Rectal smooth muscle tissue (tissue), 1 donor: Measurements from ENCODE around the gene LANCL1.

Source experiments
- H3K27ac ChIP-seq: one replicate; pipeline ENCODE4 v1.7.0; 2013; ENCODE audit warnings: low read depth, low read length, inconsistent platforms
- H3K27me3 ChIP-seq: one replicate; pipeline ENCODE4 v1.7.0; 2013; ENCODE audit warnings: low read length; ENCODE audit not compliant: control insufficient read depth, insufficient read depth
- H3K36me3 ChIP-seq: one replicate; pipeline ENCODE4 v1.7.0; 2013; ENCODE audit warnings: low read length; ENCODE audit not compliant: control insufficient read depth, insufficient read depth
- H3K4me1 ChIP-seq: one replicate; pipeline ENCODE4 v1.7.0; 2013; ENCODE audit warnings: low read length; ENCODE audit not compliant: control insufficient read depth, insufficient read depth
- H3K4me3 ChIP-seq: one replicate; pipeline ENCODE4 v1.7.0; 2013; ENCODE audit warnings: low read length
- H3K9ac ChIP-seq: one replicate; pipeline ENCODE4 v1.7.0; 2013; ENCODE audit warnings: low read length

The LANCL1 gene, protein sequence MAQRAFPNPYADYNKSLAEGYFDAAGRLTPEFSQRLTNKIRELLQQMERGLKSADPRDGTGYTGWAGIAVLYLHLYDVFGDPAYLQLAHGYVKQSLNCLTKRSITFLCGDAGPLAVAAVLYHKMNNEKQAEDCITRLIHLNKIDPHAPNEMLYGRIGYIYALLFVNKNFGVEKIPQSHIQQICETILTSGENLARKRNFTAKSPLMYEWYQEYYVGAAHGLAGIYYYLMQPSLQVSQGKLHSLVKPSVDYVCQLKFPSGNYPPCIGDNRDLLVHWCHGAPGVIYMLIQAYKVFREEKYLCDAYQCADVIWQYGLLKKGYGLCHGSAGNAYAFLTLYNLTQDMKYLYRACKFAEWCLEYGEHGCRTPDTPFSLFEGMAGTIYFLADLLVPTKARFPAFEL

GRCh38 chr2:210476194-210477128 lies at the start of gene LANCL1:
TSS of gene LANCL1 (minus strand) at chr2:210476759. CDS start at chr2:210476396, 363 bp downstream.
- Histone ChIP-seq H3K27ac (peak within 1 kb of the TSS; percentile 81), H3K9ac (peak within 1 kb of the TSS; percentile 56), H3K36me3 (peaks cover 3% of the 10 kb centered on the region), H3K4me3 (peak within 1 kb of the TSS; percentile 95), H3K4me1 (peaks cover 8% of the 10 kb centered on the region), H3K27me3 (no peaks in the 10 kb centered on the region)

- Histone ChIP-seq H3K4me1 (no peaks in the 10 kb centered on the region), H3K27me3 (no peaks in the 10 kb centered on the region), H3K27ac (no peak overlapping the region), H3K36me3 (no peaks in the 10 kb centered on the region), H3K9ac (no peak overlapping the region), H3K4me3 (no peak overlapping the region)
These were observed 48.0 kb upstream of the LANCL1 start for GRCh38 chr2:210524533-210524932.

DNA sequence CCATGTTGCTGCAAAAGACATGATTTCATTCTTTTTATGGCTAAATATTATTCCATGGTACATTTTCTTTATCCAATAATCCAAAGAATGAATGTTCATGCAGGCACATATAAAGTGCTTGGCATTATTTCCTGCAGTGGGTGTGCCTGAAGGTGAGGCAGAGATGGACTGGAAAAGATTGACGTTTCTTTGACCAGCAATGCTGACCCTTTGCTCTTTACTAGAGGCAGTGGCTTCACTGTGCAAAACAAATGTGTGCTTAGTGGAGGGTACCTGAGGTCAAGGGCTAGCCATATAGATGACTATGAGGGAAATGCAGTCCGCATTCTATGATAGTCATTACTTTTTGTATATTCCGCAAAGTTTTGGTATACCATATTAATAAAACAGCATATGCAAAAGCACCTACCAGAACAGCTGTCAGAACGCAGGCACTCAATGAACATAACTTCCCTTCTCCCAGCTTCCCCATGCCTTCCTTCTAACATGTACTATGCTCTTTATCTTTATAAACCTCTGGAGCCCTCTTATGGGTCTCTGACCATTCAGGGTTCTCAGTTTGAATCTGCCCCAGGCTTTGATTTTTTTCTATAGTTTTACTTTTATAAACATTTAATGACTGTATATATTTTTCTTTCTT lies 47.2 kb upstream of the LANCL1 start:
- no peaks in the 10 kb centered on the region for H3K4me1 ChIP-seq
- H3K27ac ChIP-seq = no peak overlapping the region
- no peaks in the 10 kb centered on the region for H3K36me3 ChIP-seq
- no peaks in the 10 kb centered on the region for H3K27me3 ChIP-seq
- no peak overlapping the region for H3K9ac ChIP-seq
- H3K4me3 ChIP-seq = no peak overlapping the region

DNA sequence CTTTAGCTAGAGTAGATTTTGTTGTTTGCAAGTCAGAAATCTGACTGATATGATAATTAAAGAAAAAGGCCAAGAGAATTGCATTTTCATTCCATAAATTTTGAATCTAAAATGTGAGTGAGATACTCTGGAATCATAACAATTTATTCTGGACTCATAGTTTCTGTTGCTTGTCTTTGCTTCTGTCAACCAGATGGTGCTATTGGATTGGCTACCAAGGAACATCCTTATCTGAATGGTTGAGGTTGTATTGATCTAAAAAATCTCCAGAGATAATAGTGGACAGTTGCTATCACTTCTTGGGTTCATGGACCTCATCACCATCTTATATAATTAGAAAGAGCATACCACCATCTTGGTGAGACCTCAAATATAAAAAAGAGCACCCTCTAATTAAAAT lies 45.8 kb upstream of the LANCL1 start:
- H3K27me3 ChIP-seq = no peaks in the 10 kb centered on the region
- no peak overlapping the region for H3K9ac ChIP-seq
- H3K4me1 ChIP-seq = no peaks in the 10 kb centered on the region
- no peak overlapping the region for H3K4me3 ChIP-seq
- H3K27ac ChIP-seq = no peak overlapping the region
- no peaks in the 10 kb centered on the region for H3K36me3 ChIP-seq

DNA sequence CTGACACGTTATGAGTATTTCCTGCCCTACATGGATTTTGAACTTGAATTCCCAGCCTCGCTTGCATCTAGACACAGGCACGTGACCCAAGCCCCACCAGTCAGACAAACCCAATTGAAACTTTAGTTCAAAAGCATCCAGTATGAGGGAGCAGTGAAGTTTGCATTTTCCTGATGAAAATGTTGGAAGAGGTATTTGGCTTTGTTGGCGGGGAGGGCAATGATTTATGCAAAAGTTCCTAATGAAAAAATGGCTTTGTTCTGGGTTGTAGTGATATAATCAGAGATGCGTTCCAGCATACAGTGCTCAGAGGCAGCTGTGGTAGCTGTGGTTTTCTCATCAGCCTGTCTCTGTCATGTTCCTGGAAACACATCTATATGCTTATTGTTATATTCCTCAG lies 43.0 kb upstream of the LANCL1 start:
- H3K27ac ChIP-seq = no peak overlapping the region
- H3K9ac ChIP-seq = no peak overlapping the region
- no peak overlapping the region for H3K4me3 ChIP-seq
- H3K36me3 ChIP-seq = no peaks in the 10 kb centered on the region
- no peaks in the 10 kb centered on the region for H3K27me3 ChIP-seq
- H3K4me1 ChIP-seq = no peaks in the 10 kb centered on the region

DNA sequence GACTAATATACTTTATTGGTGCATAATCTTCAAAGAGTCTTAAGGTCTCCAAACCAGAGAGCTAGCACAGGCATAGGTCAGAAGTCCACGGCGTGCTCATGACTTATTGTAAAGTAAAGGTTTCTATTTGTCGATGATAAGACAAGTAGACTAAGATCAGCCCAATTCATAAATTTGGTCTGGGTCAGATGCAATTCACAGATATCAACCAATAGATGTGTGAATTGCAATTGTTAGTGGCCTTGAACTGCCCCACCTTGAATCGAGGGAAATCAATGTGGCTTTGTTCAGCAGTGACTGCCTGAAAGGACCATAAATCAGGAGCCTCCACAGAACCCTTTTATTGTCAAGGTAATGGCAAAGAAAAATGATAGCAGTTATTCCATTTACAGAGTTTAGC lies 40.7 kb upstream of the LANCL1 start:
- Histone ChIP-seq H3K36me3 (no peaks in the 10 kb centered on the region), H3K4me3 (no peak overlapping the region), H3K4me1 (no peaks in the 10 kb centered on the region), H3K9ac (no peak overlapping the region), H3K27ac (no peak overlapping the region), H3K27me3 (no peaks in the 10 kb centered on the region)

GRCh38 chr2:210515911-210516310 lies 39.4 kb upstream of the LANCL1 start:
- no peaks in the 10 kb centered on the region for H3K27me3 ChIP-seq

GRCh38 chr2:210503725-210504191 lies 27.2 kb upstream of the LANCL1 start:
- Histone ChIP-seq H3K9ac (no peak overlapping the region), H3K27me3 (no peaks in the 10 kb centered on the region), H3K36me3 (no peaks in the 10 kb centered on the region), H3K27ac (no peak overlapping the region), H3K4me3 (no peak overlapping the region), H3K4me1 (no peaks in the 10 kb centered on the region)

More at GRCh38 chr2:210515911-210516310, 39.4 kb upstream of the LANCL1 start:
- H3K4me3 ChIP-seq = no peak overlapping the region
- H3K27ac ChIP-seq = no peak overlapping the region
- no peaks in the 10 kb centered on the region for H3K36me3 ChIP-seq
- H3K9ac ChIP-seq = no peak overlapping the region
- H3K4me1 ChIP-seq = no peaks in the 10 kb centered on the region

DNA sequence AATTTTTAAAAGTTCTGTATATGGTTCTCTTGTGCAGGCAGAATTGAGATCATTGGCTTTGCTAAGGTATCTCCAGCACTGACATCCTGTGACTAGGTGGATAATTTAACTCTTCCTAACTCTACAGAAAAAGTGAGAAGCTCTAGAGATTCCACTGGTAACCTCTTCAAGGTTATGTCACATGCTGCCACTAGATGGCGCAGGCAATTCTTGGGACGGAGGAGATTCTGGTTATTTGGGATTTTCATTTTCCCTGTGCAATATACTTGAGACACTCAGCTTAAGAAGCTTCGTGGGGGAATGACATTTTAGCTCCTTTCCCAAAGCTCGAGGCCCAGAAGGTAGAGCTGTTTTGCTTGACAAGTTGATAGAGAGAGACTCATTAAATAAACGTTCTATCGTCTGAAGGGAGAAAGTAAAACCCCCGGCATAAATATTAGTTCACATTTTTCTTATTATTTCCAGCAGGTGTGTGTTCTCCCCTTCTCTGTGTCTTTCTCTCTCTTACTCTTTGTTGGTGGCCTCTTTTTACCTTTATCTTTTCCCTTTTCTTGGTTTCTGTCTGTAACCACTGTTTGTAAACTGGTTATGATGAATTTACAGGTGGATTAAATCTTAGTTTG lies 26.6 kb upstream of the LANCL1 start:
- Histone ChIP-seq H3K27ac (no peak overlapping the region), H3K4me3 (peak overlapping the region; percentile 46), H3K9ac (no peak overlapping the region)

GRCh38 chr2:210496512-210496911 lies 20.0 kb upstream of the LANCL1 start:
- no peak overlapping the region for H3K9ac ChIP-seq
- no peaks in the 10 kb centered on the region for H3K27me3 ChIP-seq
- H3K27ac ChIP-seq = no peak overlapping the region
- H3K36me3 ChIP-seq = no peaks in the 10 kb centered on the region
- H3K4me1 ChIP-seq = no peaks in the 10 kb centered on the region
- H3K4me3 ChIP-seq = no peak overlapping the region

More for the DNA sequence above, 26.6 kb upstream of the LANCL1 start:
- H3K4me1 ChIP-seq = no peaks in the 10 kb centered on the region
- H3K27me3 ChIP-seq = no peaks in the 10 kb centered on the region
- H3K36me3 ChIP-seq = no peaks in the 10 kb centered on the region

DNA sequence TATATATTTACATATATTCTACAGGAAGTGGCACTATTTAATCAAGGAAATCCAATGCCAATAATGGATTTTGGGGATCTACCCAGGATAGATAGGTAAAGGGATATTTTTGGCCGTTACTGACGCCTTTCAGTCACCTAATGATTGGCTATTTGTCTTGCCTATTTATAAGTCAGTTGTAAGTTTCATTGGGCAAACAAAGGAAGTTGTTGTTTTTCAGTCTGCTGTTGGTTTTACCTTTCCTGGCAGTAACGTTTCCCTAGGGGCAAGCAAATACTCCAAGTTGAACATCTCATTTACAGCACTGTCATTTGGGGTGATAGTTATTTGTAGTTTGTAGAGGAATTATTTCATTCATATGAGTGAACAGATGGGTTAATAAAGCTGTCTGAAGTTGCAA lies 17.0 kb upstream of the LANCL1 start:
- H3K4me1 ChIP-seq = no peaks in the 10 kb centered on the region
- no peak overlapping the region for H3K9ac ChIP-seq
- H3K36me3 ChIP-seq = no peaks in the 10 kb centered on the region
- H3K27me3 ChIP-seq = no peaks in the 10 kb centered on the region
- no peak overlapping the region for H3K4me3 ChIP-seq
- H3K27ac ChIP-seq = no peak overlapping the region
